GM18499 (cell line): ENCODE measurements around the gene BIVM.

Experiments
- ATAC-seq: cut with Tn5 transposase; IDR thresholded peaks from one replicate; pipeline ENCODE4 v1.9.1; 2021; ENCODE audit warnings: moderate number of reproducible peaks; ENCODE audit not compliant: insufficient read depth, unreplicated experiment

The BIVM gene

DNA sequence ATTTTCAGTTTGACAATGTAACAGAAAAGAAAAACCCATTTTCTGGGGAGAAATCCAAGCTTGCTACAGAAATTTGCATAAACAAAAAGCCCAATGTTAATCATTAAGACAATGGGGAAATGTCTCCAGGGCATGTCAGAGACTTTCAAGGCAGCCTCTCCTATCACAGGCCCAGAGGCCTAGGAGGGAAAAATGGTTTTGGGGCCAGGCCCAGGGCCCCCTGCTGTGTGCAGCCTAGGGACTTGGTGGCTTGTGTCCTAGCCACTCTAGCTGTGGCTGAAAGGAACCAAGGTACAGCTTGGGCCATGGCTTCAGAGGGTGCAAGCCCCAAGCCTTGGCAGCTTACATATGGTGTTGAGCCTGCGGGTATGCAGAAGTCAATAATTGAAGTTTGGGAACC lies 17.3 kb upstream of the BIVM start:
- no peak for ATAC-seq

DNA sequence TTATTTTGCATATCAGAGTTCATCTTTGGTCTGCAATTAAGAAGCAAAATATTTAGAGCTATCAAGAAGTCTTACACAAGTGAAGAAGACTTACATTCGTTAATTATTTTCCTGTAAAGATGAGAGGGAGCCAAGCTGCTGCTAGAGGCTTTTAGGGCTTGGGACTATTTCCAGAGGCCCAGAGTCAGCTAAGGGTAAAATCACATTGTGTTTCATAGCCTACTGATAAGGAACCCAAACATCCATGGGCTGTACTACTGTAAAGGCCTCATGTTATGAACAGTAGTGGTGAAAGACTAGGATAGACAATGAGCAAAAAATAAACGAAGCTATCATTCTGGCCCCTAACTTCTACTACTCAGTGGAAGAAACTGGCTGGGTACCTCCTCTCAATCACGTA lies 14.4 kb upstream of the BIVM start:
- no peak for ATAC-seq

DNA sequence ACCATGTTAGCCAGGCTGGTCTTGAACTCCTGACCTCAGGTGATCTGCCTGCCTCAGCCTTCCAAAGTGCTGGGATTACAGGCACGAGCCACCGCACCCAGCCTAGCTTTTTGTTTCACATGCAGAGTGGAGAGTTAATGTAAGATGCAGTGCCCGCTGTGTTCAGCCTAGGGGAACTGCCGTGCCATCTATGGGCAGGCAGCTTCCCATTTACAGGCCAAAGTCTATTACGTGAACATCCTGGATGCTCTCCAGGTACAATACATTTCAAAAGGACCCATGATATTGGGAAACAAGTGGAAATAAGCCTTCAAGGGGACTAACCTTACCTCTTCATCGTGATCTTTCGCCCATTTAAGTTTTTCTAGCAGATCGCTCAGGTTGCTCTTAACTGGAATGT lies 10.2 kb upstream of the BIVM start:
- no peak for ATAC-seq

DNA sequence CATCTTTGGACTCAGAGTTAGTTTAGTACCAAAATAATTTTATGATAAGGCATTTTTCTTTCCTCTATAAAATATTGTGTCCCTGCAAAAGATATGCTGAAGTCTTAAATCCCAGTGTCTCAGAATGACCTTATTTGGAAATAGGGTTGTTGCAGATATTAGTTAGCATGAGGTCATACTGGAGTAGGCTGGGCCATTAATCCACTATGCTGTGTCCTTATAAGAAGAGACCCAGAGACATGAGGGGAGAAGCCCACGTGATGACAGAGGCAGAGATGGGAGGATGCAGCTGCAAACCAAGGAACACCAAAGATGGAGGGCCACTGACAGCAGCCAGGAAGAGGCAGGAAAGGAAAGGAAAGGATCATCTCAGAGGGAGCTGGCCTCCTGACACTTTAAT lies 6.5 kb upstream of the BIVM start:
- ATAC-seq, result no peak

DNA sequence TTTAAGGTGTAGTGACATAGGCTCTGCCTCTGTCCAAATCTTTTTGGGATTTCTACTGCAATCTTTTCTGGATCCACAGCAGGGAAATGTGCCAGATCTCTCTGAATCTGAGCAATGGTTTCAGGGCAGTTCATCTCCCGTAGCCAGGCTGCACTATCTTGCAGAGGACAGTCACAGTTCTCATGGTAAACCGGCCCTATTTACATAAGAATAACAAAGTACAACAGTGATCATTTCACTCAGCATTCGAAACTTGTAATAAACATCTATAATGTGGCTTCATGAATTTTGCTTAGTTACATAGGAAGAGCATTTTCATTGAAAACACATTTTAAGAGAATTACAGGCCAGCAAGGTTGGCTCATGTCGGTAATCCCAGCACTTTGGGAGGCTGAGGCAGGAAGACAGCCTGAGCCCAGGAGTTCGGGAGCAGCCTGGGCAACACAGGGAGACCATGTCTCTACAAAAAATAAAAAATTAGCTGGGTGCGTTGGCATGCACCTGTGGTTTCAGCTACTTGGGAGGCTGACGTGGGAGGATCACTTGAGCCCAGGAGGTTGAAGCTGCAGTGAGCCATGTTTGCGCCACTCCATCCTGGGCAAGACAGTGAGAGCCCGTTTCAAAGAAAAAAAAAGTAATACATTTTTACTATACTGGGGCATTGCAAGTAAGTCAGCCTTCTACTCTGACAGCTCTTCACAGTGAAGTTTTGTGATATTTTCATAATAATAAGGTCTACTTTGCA lies 5.1 kb upstream of the BIVM start:
- no peak for ATAC-seq

DNA sequence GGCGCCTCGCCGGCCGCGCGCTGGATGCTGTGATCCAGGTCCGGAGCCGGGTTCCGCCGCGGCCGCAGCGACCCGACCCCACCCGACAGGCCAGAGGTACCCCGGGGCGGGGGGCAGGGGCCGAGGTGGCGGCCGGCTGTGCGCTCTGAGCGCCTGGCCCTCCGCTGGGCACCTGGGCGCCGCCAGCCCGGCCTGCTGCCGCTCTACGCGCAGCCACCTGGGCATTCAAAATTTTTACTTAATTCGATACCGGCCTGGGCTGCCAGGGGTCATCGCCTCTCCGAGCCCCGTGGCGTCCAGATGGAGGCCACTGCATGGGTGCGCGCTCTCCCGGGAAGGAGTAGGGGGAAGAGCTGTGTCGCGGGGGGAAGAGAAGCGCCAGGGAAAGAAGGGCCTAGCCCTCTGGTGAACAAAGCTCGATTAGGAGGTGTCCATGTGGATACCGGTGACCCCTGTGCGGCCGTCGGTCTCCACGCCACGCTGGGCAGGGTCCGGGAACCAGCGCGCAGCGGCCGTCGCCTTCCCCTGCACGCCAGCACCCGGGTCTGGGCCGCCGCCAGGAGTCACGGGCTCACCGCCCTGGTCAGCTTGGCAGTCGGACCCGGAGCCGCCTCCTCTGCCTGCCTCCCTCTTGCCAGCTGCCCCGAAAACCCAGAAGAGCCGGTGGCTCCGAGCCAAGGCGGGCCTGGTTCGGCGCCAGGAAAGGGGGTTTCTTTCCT lies 666 bp downstream of the BIVM start:
- ATAC-seq, result peak; percentile 1

DNA sequence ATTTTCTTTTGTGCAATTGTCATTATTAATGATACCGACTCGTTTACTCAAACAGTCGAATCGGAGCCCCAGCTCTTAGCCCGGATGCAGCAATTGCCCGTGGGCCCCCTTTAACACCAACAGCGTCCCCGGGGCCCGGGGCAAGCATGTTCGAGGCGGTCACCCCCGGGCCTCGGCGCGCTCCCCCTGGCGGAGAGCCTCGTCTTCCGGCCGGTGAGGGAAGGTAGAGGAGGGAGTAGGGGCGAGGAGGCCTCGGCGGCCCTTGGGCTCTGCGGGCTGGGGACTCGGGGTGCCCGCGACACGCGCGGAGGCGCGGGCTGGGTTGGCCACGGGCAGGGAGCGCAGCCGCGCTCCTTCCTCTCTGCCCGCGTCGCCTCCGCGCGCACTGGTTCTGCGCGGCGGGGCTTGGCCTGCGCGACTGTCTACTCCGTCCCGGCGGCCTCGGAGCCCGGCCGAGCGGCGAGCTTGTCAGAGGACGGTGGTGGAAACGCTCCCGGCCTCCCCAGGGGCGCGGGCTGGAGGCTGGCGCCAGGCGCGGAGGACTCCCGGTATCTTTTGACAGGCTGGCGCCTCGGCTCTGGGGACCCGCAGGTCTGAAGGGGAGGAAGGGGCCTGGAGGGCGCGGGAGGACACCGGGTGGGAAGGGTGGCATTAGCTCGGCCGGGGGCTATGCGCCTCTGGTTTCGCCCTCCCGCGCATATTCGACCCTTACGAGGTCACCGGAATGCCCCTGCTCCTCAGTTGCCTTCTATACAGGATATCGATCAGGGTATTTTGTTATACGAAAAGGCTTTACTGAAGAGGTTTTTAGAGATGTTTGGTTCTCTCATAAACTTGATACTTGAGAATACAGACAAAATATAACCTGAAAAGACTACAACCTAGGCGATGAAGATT lies 1.5 kb downstream of the BIVM start:
- peak; percentile 54 for ATAC-seq

DNA sequence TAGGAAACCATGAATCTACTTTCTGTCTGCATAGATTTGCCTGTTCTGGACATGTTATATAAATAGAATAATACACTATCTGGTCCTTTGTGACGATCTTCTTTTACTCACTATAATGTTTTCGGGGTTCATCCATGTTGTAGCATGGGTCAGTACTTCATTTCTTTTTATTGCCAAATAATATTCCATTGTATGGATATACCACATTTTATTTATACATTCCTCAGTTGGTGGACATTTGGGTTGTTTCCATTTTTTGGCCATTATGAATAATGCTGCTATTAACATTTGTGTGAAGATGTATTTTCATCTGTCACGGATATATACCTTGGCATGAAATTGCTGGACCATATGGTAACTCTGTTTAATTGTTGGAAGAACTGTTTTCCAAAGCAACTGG lies 6.8 kb downstream of the BIVM start:
- ATAC-seq, result no peak

DNA sequence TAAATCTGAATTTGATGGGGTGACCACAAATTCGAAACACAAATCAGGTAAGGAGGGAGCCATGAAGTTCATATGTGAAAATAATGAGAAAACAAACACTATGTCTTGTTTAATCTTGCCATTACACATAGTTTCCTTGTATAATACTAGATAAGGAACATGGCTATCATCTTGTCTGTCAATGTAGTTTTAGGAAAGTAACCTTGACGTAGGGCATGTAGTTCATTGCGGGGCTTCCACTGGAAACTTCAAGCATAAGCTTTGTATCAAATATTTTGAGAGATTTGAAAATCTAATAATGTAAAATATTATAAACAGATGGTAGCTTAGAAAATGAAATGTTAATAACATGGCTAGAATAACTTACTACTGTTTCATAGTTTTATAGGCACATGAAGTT lies 8.8 kb downstream of the BIVM start:
- ATAC-seq, result no peak

DNA sequence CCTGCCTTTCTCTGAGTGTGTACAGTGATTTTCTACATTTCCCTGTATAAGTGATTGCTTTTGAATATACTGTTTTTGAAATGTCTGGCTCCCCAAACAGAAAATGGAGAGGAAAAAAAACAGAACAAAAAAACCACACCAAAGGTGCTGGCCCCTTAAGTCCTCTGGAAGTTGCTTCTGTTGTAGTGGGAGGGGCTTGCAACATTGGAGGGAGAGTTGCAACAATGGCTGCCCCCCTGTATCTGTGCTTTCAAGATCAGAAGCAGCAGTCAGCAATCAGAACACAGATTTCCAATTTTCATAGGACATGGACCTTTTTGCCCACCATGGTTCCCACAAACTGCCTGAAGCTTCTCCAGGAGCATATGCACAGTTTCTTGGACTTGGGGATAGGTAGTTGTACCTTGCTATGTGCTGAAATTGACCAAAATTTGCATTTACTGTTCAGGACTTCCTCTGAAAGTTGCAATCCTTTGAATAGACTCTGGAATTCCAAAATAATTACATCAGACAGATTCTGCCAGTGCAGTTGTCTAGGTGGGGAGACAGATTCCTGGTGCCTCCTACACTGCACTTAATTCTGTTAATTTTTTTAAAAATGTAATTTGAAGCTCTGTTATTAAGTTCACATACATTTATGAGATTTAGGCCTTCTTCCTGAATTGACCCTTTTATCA lies 13.8 kb downstream of the BIVM start:
- no peak for ATAC-seq

DNA sequence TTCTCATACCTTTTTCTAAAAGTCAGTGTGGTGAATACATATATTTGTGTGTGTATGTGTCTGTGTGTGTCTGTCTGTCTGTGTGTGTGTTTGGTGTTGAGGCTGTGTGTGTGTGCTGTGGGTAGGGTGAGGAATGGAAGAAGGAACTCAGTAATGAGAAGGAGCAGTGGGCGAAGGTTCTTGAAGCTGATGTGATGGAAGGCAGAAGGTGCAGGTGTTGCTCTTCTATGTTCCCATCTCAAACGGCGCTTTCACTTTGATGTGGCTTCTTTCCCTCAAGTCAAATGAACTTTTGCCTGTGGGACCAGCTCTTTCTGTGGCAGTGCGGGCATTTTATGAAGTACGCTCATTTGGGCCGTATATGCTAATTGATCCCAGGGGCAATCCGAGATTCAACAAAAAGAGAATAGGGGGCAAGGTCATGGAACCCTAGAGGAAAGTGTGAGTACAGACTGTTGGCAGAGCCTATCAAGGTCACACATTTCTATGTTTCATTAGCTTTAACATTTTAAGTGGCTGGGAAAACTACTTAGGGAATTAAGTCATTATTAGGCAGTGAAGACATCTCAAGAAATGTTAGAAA lies 15.2 kb downstream of the BIVM start:
- ATAC-seq, result no peak

DNA sequence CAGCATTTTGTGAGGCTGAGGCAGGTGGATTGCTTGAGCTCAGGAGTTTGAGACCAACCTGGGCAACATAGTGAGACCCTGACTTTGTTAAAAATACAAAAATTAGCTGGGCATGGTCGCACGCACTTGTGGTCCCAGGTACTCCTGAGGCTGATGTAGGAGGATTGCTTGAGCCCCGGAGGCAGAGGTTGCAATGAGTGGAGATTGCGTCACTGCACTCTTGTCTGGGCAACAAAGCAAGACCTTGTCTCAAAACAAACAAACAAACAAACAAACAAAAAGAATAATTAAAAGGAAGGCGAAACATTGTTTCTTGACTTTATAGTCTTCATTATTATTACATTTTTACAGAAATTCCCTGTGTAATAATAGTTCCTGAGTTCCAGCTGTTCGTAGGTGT lies 15.9 kb downstream of the BIVM start:
- ATAC-seq, result no peak

DNA sequence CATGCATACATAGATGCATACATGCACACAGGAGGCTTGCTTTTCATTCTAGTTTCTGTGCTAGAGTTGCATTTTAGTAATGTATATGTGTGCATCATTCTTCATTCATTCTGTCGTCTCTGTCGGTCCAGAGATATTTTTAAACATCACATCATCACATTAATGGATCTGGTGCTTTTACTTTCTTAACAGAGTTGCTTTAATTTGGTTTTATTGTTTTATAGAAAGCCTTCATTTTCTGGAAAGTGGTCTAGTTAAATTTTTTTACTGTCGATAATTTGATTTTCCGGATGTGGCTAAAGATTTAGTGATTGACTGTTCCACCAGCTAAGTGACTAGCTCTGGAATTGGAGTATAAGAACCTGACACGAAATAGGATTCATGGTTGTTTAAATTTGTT lies 16.9 kb downstream of the BIVM start:
- no peak for ATAC-seq

DNA sequence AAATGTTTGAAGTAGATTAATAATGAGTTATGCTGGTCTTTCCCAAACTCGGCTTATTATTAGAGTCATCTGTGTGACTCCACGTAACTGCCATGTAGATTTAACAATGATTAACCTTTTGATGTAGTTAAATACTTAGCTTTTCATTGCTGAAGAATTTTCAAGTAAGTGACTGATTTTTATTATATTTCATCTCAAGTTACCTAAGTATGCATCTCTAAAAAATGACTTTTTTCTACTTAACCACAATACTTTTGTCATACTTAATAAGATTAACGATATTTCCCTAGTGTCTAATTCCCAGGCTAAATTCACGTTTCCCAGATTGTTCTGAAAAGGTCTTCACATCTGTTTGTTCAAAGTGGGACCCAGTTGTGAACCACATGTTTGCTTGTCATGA lies 17.8 kb downstream of the BIVM start:
- ATAC-seq, result no peak

DNA sequence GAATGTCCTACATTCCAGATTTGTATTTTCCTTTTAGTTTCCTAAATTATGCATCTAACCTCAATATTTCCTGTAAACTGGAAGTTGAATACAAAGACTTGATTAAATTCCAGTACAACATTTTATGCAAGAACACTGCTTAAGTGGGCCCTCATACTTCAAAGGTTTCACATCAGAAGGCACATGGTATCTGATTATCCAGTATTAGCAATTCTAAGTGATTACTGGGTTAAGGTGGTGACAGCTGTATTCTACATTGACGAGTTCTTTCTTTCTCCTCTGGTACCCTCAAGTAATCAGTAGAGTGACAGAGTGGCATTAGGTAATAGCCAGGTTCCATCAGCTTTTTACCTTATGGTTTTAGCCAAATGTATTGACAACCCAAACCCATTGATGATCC lies 18.3 kb downstream of the BIVM start:
- no peak for ATAC-seq

DNA sequence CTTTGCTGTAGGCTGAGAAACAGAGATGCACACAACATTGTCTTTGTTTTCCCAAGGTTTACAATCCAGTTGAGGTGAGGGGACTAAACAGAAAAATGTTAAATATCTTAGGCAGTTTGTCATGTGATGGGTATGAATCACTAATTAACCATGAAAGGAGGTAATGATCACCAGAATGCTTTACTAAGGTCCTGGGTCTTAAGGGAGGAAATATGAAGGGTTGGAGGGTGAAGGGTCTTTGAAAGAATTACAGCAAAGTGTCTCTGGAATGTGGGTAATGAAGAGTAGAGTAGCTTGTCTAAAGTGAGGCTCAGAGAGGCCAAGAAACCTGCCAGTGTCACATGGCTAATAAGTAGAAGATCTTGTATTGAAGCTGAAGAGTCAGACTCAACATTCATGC lies 19.0 kb downstream of the BIVM start:
- no peak for ATAC-seq

DNA sequence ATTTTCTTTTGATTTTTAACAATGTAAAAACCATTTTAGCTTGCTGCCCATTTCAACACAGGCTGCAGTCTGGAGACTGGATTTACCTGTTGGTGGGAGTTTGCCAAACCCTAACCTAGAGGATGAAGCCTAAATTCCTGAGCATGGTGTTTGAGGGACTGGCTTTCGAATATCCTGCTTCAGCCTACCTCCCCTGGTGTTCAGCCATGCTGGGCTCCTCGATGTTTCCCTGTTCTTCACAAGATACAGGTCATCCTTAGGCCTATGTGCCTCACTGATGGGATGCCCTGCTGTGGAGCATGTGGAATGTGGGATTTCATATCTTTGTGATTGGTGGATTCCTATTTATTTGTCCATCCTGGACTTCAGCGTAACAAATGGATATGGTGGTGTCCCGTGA lies 26.5 kb downstream of the BIVM start:
- ATAC-seq, result no peak

DNA sequence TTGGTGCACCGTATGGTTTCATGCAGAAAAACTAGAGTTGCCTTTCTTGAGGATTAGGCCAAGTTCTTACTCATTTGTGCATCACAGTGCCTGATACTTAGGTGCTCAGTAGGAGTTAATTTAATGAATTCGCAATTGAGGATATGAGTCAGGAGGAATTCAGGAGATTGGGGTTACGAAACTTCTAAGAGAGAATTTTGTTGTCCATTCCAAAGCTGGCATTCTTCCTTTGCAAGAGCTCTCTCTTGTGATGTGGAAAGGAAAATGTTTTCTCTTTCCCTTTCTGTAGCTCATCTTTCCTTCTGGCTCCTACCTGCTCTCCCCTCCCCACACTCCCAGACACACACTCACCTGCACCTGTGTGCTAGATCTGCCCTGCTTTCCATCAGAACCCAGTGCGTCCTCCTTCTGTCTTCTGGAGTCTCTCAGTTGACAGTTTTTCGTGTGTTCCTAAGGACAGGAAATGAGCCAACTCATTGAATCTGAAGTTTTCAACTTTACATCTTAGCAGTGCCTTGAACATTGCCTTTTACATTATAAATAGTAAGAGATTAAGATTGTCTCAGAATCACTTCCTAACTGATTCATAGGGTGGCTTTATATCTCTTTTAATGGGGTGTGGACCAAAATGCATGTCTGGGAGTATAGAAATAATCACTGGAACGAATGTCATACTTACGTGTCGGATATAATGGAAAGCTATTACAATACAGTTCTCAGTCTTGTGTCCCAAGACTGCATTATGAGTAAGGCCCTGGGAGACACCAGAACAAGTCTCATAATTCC lies 27.2 kb downstream of the BIVM start:
- no peak for ATAC-seq

DNA sequence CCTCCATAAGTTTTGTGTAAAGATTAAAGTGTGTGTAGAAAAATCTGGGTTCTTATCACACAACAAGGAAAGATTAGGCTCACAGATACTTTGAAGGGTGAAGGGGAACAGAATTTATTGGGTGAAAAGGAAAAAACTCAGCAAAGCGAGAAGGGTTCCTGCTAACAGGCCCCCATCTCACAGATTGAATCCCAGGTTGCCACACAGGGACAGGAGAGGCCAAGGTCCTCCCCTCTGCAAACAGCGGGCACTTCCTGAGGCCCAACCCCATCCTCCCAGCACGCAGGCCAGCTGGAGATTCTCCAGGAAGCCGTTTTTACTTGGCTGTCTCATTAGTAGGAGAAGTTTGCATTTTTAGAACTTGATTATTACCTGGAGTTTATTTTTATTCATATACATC lies 31.7 kb downstream of the BIVM start:
- ATAC-seq, result no peak

DNA sequence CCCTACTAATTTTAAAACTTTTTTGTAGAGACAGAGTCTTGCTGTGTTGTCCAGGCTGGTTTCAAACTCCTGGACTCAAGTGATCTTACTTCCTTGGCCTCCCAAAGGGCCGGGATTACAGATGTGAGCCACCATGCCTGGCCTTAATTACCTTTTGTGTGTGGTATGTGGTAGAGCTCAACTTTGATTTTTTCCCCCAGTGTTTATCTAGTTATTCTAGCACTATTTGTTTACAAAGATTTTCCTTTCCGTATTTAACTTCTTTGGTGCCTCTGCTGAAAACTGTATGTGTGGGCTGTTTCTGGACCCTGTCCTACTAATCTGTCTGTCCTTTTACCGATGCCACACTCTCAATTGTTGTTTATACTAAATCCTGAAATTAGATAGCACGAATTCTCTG lies 37.6 kb downstream of the BIVM start:
- no peak for ATAC-seq
